Stimulated activated CD4-positive, alpha-beta T cell treated with anti-CD3 and anti-CD28 coated beads, Interleukin-4, amount 100 ng/mL, for 4 hours (primary cell): Measurements from ENCODE around the gene BIRC2.

Experiments used
- DNase-seq, 2 experiments: peaks; one replicate each; pipeline ENCODE4 v3.0.0-alpha.2; 2020

BIRC2 gene

DNA sequence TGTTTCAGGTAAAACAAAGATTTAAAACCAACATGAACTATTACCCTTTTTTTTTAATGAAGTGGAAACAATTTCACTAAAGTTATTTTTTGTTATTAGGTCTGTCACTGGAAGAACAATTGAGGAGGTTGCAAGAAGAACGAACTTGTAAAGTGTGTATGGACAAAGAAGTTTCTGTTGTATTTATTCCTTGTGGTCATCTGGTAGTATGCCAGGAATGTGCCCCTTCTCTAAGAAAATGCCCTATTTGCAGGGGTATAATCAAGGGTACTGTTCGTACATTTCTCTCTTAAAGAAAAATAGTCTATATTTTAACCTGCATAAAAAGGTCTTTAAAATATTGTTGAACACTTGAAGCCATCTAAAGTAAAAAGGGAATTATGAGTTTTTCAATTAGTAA lies 30.9 kb downstream of the BIRC2 start:
- DNase-seq = no peak

DNA sequence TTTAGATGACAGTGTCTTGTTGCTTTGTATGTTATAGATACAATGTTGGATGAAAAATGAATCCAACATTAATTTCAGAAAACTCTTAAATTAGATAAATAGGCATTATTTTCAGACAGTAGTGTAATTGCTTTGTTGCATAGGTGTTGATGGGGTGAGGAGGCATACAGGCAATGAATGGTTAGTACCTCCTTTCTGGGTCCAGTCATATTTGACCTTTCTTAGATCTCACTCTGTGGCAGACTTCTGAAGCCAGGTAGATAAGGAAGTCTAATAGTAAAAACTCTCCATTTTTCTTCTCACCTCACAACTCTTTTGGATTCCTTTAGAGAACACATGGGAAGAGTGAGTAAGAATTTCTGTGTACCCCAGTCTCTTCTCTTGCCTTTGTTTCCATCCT lies 31.8 kb downstream of the BIRC2 start:
- no peak for DNase-seq

DNA sequence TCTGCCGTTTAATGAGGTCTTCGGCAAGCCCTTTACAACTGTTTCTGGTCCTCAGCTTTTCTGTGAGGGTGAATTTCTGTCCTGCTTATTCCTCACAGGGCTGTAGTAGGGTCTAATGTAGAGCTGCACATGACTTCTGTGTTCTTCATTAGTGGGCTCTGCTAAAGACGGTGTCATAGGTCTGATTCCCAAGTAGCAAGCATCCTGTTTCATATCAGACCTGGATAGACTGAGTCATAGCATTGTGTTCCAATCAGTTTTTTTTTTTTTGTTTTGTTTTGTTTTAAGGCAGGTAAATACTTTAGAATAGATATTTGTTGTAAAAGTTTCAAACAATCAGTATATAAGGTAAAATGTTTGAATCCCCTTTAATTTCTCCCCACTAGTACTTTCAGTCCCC lies 35.4 kb downstream of the BIRC2 start:
- no peak for DNase-seq

DNA sequence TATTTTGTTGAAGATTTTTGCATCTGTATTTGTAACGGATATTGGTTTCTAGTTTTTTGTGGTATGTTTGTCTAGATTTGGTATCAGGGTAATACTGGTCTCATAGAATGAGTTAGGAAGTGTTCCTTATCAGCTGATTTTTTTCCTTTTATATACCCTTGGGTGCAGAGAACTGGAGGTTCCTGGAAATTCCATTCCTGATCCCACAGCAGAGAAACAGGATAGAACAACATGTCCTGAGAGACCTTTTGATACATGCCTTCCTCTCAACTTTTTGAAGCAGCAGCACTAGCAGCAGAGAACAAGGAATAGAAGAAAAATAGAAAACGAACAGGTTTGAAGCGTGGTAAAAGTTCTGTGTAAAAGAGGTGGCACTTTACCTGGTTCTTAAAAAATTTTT lies 36.8 kb downstream of the BIRC2 start:
- no peak for DNase-seq

DNA sequence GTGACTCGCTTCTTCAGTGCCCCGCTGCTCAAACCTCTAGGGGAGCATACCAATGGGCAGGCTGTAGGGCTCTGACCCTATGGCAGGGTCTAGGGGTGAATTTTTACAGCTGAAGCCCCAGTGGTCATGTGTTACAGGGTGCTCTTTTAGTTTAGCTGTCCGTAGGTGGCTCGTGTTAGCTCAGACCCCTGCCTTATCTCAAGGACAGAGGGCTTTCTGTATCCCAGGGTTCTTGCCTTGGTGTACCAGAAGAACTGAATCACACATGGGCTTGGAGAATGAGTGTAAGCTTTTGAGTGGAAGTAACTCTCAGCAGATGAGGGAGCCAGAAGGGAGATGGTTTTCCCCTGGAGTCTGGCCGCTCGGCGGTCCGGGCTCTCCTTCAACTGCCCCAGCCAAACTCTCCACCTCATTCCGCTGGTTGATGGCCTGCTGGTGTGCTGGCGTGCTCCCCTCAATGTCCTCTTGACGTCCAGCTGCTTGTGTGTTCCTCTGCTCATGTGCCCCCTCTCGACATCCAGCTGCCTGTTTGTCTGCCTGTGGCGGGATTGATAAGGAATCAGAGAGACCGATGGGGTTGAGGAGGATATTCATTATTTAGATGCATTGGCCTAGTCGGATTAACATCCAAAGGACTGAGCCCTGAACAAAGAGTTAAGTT lies 37.5 kb downstream of the BIRC2 start:
- no peak for DNase-seq

DNA sequence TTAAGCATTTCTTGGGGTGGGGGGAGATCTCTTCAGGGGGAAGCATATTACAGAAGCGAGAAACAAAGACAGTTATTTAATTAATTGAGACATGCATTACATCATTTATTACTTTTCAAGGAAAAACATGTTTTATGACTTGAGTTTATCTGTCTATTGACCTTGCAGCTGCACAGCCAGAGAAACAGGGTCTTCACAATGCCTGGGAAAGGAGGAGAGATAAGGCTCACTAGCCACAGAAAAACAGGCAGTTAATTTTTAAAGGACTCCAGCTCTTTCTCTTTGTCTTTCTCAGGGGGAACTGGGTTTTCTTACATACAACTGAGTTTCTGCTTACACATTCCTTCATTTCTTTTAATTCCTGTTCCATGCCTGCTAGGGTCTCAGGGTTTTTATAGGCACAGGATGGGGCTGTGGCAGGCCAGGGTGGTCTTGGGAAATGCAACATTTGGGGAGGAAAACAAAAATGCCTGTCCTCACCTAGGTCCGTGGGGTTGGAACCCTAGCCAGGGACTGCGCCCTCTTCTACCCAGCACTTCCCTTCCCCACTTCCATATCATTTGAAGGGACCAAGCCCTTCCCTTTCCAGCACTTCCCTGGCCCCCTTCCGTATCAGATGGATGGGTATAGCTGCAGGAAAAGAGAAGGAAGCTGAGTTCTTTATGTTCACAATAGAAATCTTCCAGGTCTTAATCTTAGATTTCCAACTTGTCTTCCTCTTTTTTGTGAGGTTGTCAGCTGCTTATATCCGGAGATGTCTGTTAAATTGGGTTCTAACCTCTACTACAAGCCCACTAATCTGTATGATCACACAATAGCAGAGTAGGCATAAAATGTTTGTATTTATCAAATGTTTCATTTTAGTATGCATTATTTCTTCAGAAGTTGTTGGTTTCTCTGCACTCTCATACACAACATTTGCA lies 38.3 kb downstream of the BIRC2 start:
- no peak for DNase-seq

DNA sequence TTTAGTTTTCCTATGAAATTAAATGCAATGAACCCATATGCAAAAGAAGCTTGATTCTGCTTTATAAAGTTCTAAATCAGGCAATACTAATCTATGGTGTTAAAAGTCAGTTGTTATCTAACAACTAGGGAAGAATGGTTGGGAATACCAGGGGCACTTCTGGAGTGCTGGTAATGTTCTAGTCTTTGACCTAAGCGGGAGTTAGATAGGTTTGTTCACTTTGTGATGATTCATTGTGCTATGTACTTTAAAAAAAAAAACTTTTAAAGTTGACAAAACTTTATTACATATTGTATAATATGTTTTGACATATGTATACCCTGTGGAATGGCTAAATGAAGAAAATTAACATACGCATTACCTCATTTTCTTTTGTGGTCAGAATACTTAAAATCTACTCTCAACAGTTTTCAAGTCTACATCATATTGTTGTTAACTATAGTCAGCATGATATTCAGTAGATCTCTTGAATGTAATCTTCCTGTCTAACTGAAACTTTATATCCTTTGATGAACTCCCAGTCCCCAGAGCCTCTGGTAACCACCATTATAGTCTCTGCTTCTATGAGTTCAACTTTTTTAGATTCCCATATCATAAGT lies 39.2 kb downstream of the BIRC2 start:
- no peak for DNase-seq

DNA sequence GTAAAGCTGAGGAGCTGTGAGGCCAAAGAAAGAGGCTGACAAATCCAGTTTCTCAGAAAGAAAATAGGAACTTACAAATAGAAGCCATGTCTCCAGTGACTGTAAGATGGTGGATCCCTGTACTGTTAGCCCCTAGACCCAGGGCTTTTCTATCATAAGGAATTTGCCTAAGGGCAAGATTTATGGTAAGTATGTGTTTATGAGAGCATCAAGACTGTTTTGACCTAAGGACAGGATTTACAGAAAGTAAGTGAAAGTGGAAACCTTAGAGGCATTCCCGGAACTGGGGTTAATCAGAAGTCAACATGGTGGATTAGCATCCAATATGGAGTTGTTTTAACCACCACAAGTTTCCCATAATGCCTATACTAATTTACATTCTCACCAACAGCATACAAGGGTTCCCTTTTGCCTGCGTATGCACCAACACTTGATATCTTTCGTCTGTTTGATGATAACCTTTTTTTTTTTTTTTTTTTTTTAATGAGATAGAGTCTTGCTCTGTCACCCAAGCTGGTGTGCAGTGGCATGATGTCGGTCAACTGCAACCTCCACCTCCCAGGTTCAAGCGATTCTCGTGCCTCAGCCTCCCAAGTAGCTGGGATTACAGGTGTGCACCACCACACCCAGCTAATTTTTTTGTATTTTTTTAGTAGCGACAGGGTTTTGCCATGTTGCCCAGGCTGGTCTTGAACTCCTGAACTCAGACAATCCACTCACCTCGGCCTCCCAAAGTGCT lies 40.2 kb downstream of the BIRC2 start:
- DNase-seq = no peak

DNA sequence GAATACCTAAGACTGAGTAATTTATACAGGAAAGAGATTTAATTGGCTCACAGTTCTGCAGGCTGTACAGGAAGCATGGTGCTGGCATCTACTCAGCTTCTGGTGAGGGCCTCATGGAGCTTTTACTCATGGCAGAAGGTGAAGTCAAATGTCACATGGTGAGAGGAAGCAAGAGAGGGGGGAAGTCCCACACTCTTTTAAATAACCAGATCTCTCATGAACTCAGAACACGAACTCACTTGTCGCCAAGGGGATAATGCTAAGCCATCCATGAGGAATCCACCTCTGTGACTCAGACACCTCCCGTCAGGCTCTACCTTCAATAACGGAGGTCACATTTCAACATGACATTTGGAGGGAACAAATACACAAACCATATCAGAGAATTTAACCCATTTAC lies 42.2 kb downstream of the BIRC2 start:
- no peak for DNase-seq

DNA sequence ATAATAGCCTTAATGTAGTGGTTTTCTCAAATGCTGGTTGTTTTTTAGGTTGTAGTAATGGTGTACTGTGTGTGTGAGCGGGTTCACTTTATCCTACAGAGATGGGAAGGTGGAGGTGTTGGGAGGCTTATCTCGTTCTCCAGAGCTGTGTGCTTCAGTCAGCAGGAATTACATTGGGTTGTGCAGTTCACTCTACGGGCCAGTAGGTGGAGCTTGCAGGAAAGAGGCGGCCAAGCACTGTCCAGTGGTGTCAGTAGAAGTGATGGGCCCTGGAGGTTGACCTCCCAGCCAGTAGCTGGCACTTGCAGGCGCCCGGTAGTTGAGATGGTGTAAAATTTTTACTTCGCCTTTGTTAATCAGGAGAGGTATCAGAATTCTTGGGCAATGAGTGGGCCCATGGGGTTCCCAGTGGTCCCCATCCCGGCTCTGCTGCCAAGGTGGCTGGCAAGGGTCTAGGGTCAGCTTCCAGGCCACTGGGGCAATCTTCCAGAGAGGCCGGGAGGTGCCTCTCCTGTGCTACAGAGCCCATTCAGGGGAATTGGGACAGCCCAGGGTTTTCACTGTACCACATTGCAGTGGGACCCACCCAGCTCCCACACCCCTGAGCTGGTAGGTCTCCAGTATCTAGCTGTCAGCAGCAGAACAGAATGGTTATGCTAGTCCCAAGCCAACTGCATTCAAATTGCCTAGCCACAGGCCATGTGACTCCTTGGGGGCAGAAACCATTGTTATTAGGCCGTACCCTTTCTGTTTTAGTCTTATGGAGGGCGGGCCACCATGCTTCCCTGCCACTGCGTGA lies 43.9 kb downstream of the BIRC2 start:
- DNase-seq = peak; percentile 39 to 44

DNA sequence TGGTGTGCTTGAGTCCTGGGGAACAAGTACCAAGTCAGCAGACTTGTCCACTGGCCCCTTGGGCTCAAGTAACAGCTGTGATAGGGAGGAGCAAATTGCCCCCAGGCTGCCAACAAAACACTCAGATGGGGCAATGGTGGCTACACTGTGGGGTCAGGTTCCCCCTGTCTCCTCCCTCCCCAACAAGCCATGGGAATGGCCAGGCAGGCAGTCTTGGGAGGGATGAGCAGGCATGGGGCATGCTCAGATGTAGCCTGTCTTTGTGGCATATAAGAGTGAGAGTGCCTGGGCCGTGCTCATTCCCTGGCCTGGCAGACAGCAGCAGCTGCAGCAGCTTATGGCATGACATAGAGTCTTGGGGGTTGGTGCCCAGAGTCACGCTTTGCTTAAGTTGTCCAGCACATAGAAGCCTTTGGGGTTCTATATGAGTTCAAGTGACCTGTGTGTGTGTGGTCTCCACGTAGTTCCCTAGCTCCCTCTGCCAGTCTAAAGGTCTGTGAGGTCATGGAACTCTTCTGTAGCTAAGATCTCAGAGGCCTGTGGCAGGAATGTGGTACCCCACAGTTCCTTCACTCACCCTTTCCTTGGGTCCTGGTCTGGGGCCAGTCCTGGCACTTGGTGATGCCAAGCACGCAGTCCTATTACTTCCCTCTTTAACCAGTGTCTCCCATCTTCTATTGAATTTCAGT lies 44.7 kb downstream of the BIRC2 start:
- no peak for DNase-seq

DNA sequence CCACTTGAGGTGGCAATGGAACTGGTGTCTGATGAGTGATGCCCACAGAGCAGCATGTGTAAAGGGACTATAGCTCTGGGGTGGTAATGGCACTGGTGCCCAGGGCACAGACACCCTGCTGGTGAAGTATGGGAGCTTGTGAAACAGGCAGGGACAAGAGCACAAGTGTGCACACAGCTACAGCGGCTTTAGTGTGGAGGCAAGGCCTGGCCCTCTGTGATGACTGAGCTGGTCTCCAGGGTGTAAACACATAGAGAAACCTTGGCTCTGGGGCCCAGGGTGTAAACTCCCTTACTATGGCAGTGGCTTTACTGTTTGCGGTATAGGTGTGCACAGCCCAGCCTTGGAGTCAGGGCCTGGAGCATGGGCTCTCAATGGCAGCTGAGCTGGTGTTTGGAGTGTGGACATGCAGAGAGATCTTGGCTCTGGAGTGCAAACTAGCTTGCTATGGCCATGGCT lies 46.3 kb downstream of the BIRC2 start:
- no peak for DNase-seq

DNA sequence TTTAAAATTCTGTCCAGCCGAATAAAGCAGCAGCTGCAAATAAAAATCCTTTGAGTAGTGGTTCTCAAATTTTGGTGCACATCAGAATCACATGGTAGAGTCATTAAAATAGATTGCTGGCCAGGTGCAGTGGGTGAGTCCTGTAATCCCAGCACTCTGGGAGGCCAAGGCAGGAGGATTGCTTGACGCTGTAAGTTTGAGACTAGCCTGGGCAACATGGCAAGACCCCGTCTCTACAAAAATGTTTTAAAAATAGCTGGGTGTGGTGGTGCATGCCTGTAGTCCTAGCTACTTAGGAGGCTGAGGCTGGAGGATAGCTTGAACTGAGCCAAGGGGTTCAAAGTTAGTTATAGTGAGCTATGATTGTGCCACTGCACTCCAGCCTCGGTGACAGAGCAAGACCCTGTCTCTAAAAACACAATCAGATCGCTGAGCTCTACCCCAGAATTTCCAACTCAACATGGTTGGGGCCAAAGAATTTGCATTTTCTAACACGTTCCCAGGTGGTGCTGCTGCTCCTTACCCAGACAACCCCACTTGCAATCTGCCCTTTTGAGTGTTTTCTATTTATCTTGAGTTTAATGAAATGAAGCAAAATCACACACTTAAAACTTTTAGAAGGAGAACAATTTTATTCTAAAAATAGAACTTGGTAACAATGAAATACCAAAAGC lies 48.8 kb downstream of the BIRC2 start:
- no peak for DNase-seq

DNA sequence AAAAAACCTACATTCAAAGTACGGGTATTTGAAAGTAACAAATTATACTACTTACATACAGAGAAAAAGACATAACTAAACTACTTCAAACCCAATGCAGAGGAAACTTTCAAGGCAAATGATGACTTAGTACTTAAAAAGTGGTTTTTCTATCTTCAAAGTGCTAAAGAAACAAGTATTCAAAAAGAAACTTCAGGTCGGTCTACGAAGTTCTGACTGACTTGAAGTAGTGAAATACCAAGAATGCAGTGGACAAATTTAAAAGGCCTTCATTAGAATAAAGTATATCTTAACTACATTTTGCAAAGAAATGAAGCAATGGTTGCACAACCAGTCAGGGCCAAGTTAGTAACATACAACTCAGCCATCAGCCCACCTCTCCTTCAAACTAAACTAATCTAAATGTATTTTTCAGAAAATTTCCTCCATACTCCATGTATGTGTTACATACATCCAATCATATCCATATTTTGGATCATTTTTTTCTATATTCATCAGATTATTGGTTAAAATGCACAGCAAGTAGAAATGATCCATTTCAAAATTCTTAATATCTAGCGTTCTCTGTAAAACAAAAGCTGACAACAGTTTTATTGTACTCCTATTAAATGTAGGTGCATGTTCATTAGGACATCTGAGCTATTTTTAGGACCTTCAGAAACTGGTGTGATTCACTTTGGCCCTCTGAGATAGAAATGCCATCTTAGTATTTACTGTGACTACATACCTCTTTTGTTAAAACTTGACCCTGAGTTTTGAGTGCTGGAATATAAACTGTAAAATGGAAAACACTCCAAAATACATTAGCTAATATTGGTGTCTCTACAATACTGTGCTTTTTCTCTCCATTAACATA lies 49.9 kb downstream of the BIRC2 start:
- DNase-seq = no peak

DNA sequence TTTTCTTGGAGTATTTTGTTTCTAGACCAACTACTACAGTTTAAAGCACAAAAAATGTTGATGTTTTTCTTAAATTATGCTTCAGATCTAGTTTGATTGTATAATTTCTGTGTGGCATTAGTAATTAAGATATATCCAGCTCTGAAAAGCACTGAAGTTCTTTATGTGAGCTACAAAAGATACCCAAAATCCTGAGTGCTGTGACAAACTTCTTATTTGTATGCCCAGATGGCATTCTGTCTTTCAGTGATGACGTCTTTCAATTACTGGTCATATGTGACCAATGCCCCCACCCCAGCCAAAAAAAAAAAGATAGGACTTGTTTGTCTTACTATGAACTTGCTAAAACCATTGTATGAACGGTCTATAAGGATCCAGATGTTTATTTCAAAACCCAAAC lies 51.3 kb downstream of the BIRC2 start:
- DNase-seq = no peak

DNA sequence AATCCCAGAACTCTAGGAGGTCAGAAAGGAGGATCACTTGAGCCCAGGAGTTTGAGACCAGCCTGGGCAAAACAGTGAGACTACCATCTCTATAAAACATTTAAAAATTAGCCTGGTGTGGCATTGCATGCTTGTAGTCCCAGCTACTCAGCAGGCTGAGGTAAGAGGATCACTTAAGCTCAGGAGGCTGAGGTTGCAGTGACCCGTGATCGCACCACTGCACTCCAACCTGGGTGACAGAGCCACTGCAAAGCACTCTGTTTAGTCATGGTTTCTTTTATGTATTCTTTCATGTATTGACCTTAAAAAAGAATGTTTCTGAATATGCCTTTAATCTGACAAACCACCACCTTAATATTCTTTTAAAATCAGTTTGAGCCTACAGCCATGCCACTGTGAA lies 52.2 kb downstream of the BIRC2 start:
- no peak for DNase-seq

DNA sequence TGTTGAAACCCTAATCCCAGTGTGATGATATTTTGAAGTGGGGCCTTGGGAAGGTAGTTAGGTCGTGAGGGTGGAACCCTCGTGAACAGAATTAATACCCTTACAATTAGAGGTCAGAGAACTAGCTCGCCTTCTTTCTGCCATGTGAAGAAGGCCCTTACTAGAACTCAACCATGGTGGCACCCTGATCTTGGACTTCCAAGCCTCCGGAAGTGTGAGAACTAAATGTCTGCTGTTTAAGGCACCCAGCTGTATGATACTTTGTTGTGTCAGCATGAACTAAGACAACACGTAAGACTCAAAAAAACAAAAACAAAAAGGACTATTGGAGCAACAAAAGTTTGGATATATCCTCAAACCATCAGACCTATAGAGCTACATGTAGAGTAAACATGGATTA lies 53.6 kb downstream of the BIRC2 start:
- DNase-seq = no peak

DNA sequence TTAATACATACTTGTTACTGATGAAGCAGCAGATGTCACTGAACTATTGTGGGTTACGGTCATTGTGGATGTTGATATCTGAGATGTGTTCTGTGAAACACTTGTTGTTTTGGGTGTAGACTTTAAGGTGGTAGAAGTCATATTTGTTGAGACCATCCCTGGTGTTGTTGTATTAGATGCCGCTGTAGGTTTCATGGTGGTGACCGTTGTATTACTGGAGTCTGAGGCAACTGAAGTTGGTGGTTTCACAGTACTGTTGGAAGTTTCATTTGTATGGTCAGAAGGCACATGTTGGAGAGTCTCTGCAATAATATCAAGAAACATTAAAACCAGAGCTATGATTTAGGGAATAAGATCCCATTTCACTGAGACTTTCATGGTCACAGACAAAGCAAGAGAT lies 54.9 kb downstream of the BIRC2 start:
- DNase-seq = no peak

DNA sequence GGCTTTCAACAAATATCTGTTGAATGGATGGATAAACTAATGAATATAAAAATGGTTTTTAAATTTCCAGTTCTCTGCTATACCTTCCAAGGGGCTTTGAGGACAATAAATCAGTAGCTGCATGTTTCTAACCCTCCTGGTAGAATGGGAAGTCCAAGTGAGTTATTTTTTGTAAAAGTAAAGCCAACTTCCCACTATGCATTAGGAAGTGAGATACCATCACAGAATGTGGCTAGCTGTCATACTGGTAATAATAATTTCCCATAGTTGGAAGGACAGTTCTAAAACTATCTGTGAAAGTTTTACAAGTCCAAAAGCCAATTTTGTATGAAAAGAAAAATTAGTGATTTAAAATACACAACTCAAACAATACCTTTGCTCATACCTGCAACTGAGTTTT lies 55.5 kb downstream of the BIRC2 start:
- no peak for DNase-seq

DNA sequence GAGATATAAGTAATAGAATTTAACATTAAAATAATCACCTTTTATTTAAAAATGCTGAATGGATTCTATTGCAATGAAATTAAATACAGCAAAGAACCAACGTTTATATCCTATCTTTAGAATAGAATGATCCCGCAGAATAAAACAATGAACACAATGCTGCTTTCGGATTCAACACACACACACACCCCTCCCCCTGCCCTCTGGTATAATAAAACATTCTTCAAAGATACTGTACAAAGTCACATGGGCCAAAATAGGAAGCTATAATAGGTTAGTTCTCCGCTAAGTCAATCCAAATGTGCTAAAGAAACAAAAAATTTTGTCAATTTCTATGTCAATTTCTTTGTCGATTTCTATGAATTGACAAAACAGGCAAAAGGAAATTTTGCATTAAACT lies 58.5 kb downstream of the BIRC2 start:
- no peak for DNase-seq
